Choroid plexus epithelial cell (primary cell): ENCODE results near the gene TMEM243.

Experiments used
- DNase-seq: peaks from one replicate; pipeline ENCODE4 v3.0.0-alpha.2; 2010; ENCODE audit warnings: low read depth
- H3K4me3 ChIP-seq: 2 replicates; pipeline ENCODE4 v1.5.1; 2011; ENCODE audit warnings: low read depth, mild to moderate bottlenecking, control low read depth, low read length, moderate library complexity
- TF ChIP-seq, protein P1 (sequence below): conservative IDR thresholded peaks from 2 replicates; pipeline ENCODE4 v1.5.1; 2011; ENCODE audit warnings: low read depth, mild to moderate bottlenecking, control low read depth, inconsistent platforms, low read length, moderate library complexity

The TMEM243 gene

DNA sequence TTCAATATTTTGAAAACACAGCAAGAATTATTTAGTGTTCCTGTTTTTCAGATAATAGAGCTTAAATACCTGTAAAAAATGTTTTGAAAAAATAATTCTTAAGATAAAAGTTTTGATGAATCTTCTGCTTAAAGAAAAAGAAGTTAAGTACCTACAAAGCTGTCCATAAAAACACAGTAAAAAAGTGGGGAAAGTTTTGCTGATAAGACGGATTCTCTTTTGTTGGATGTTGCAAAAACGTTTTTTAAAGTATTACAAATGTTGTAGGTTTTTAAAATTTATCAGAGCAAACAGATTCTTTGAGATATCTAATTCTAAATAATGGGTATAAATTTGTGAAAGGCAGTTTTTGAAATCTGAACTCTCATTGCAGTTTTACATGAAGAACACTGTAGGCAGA is 55.1 kb downstream of the TMEM243 start:
- TF ChIP-seq, protein P1, sequence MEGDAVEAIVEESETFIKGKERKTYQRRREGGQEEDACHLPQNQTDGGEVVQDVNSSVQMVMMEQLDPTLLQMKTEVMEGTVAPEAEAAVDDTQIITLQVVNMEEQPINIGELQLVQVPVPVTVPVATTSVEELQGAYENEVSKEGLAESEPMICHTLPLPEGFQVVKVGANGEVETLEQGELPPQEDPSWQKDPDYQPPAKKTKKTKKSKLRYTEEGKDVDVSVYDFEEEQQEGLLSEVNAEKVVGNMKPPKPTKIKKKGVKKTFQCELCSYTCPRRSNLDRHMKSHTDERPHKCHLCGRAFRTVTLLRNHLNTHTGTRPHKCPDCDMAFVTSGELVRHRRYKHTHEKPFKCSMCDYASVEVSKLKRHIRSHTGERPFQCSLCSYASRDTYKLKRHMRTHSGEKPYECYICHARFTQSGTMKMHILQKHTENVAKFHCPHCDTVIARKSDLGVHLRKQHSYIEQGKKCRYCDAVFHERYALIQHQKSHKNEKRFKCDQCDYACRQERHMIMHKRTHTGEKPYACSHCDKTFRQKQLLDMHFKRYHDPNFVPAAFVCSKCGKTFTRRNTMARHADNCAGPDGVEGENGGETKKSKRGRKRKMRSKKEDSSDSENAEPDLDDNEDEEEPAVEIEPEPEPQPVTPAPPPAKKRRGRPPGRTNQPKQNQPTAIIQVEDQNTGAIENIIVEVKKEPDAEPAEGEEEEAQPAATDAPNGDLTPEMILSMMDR = no peak
- no peak overlapping the region for H3K4me3 ChIP-seq
- DNase-seq = no peak

DNA sequence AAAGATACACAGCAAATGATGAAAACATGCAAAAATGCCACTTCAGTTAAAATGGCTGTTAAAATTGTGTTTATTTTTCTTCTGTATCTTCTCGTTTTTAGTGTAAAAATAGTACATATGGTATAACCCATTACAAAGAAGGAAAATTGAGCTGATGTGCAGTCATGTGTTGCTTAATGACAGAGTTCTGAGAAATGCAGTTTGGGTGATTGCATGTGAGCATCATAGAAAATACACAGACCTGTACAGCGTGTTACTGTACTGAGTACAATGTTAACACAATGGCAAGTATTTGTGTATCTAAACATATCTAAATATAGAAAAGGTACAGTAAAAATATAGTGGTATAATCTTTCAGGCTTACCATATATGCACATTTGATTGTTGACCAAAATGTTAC is 60.0 kb downstream of the TMEM243 start:
- H3K4me3 ChIP-seq = no peak overlapping the region
- TF ChIP-seq, protein P1 = no peak
- no peak for DNase-seq

DNA sequence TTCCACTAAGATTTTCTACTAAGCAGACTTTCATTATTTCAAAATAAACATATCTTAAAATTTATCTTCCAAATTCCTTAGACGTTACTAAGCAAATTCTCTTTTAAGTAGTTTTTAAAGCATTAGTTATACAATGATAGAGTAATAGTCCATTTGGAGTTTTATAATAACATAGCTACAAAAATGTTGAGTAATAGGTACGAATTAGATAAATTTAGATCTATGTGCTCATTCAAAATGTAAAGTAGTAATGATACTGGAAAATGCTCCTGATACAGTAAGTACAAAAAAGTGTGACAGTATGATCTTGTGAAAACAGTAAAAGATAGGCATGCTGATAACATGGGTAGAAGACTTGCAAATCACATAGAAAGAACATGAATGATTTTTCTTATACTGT is 62.8 kb downstream of the TMEM243 start:
- no peak for DNase-seq
- TF ChIP-seq, protein P1 = no peak
- H3K4me3 ChIP-seq = no peak overlapping the region

DNA sequence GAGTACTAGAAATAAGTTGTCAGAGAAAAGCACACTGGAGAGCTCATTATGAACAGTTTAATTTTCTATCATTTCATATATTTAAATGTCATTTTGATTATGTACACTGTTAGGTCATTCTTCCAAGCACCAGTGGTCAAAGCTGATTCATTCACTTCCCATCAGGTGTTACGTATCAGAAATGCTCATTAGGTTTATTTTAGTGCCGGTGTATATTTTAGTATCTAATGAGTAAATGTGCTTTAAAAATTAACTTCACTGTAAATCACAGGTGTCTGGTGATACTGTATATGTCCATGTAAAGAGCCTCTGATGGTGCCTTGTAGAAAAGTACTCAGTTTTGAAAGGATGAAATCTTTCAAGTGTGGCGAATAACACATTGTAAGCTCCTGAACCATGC is 63.7 kb downstream of the TMEM243 start:
- no peak for DNase-seq
- no peak overlapping the region for H3K4me3 ChIP-seq
- TF ChIP-seq, protein P1 = no peak

DNA sequence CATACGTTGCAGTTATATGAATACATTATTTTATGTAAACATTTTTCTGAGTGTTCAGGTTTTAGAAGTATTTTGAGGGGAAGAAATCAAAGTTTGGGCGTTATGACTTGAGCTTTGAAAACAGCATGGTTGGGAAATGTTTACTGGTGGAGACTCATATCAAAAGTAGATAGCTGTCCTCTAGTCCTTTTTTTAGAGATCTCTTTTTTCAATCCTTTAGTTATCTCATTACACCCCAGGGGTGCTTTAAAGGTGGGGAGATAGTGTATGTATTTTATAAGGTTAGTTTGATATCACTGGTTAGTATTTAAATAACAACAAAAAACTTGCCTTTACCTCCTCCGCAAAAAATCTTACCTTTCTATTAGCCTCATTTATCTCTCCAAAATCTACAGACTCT is 65.0 kb downstream of the TMEM243 start:
- TF ChIP-seq, protein P1 = no peak
- DNase-seq = no peak
- peak overlapping the region; percentile 80 for H3K4me3 ChIP-seq

DNA sequence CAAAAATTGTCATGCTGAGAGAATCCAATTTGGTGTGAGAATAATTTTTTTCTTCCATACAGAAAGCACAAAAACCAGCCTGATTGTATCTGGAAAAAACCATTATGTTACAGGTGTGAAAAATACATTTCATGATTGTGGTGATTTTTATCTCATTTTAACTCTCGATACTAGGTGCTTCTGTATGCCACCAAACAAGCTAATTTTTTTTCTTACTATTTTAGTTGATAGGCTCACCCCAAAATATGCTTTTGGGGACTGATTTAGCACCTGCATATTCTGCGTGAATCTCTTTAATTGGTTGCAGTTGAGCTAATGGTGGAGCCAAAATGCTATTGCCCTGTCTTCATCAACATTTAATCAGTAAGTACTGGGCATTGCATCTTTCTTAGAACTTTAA is 65.4 kb downstream of the TMEM243 start:
- TF ChIP-seq, protein P1 = no peak
- H3K4me3 ChIP-seq = peak overlapping the region; percentile 80
- no peak for DNase-seq

DNA sequence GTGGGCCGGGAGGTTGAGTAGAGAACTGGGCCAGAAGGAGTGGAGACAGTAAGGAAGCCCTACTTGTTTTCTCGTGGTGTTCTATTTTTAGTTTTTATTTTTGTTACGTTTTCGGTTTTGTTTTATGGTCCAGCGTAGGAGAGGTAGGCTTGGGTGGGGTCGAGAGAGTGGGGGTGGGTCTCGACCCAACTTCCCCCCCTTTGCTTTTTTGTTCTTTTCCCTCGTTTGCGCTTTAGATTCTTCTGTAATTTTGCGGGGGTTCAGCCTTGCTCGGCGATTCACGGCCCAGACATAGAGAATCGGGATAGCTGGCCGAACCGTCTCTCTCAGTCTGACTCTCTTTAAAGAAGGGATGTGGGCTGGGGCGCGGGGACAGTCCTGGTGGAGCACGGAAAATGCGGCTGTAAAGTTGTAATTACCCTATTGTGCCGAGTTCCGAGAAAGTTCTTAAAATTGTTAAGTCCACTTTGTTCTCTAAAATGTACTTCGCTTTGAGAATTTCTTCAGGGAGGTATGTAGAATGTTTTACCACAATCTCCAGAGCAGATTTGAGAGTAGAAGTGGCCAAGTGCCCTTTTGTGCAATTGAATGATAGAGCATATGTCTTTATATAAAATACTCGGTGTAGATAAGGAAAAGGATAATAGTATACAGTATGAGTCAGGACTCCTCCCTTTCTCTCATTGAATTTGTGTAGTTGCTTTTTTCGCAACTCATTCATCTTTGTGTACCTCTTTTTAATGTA is 66.5 kb downstream of the TMEM243 start:
- DNase-seq = peak; percentile 26

More for the DNA sequence above, 66.5 kb downstream of the TMEM243 start:
- H3K4me3 ChIP-seq = peak overlapping the region; percentile 80
- TF ChIP-seq, protein P1 = no peak
